AG04450 (cell line): Measurements from ENCODE around the gene TPGS1. TPM values are rescaled to one million over a fixed set of nuclear protein-coding genes. Genes with fewer than 3 reads are reported as not detected.

Experiments used
- CTCF ChIA-PET: fragments of 300-600, 350-600 bp; formaldehyde crosslinking; extraction: SDS; loops from one replicate; lab custom pipeline; 2022; ENCODE audit warnings: antibody characterized with exemption, inconsistent platforms; lab: Charles Lee
- POLR2A ChIA-PET: fragments of 350-600 bp; formaldehyde crosslinking; extraction: SDS; loops from one replicate; lab custom pipeline; 2021; ENCODE audit warnings: antibody characterized with exemption, inconsistent platforms; lab: Yijun Ruan, JAX
- DNase-seq: peaks from one replicate; pipeline ENCODE4 v3.0.0-alpha.2; 2011; ENCODE audit warnings: low read depth, low spot score
- H3K27ac ChIP-seq: one replicate; pipeline ENCODE4 v1.5.1; 2012; ENCODE audit warnings: low read depth, low read length, control low read depth
- H3K27me3 ChIP-seq: one replicate; pipeline ENCODE4 v1.6.0; 2012; ENCODE audit warnings: low read length; ENCODE audit not compliant: control insufficient read depth, insufficient read depth
- H3K4me3 ChIP-seq: 2 replicates; pipeline ENCODE4 v1.5.1; 2011; ENCODE audit warnings: mild to moderate bottlenecking, low read depth, low read length, control low read depth
- H3K9me3 ChIP-seq: 2 replicates; pipeline ENCODE4 v1.5.1; 2012; ENCODE audit warnings: low read length; ENCODE audit not compliant: control insufficient read depth, insufficient read depth
- CTCF ChIP-seq: IDR thresholded peaks from 2 replicates; pipeline ENCODE4 v1.5.1; 2011; ENCODE audit warnings: low read depth, low read length, control low read depth, inconsistent platforms
- polyA plus RNA-seq: library from polyadenylated mRNA; depleted of rRNA; stranded (reverse); fragments of >200 nt; gene quantifications from 2 replicates; pipeline ENCODE4 v1.2.3, GENCODE V29; 2011

TPGS1 gene
- polyA plus RNA-seq, 1 experiment = 2.6 TPM

GRCh38 chr19:508204-509150 lies 1.2 kb downstream of the TPGS1 start:
- peaks cover 4% of the 10 kb centered on the region; the same call in 1 of the 2 replicates for H3K9me3 ChIP-seq
- H3K4me3 ChIP-seq = peak overlapping the region; percentile 87
- TF ChIP-seq CTCF = no peak
- CTCF ChIA-PET = no interaction called here
- DNase-seq = no peak
- H3K27ac ChIP-seq = no peak overlapping the region
- POLR2A ChIA-PET = no interaction called here
- no peaks in the 10 kb centered on the region for H3K27me3 ChIP-seq

- no peaks in the 10 kb centered on the region for H3K27me3 ChIP-seq
- peak; percentile 98 for TF ChIP-seq CTCF
- ChIA-PET POLR2A (interaction anchor here (0.7 to 1.8 kb wide), 2 partner anchors 20 to 22 kb away, joined by 3 to 5 read pairs; partner anchors contain the start of gene CDC34), CTCF (interaction anchor here (0.6 to 3.1 kb wide), 10 partner anchors 11 to 470 kb away, joined by 3 to 29 read pairs (median 6); partner anchors contain the start of gene CDC34)
- H3K4me3 ChIP-seq = no peak overlapping the region
- peak overlapping the region; percentile 61 for H3K27ac ChIP-seq
- DNase-seq = peak; percentile 60
- peaks cover 4% of the 10 kb centered on the region; the same call in 1 of the 2 replicates for H3K9me3 ChIP-seq
Observed at GRCh38 chr19:510606-511100, 3.4 kb downstream of the TPGS1 start.

DNA sequence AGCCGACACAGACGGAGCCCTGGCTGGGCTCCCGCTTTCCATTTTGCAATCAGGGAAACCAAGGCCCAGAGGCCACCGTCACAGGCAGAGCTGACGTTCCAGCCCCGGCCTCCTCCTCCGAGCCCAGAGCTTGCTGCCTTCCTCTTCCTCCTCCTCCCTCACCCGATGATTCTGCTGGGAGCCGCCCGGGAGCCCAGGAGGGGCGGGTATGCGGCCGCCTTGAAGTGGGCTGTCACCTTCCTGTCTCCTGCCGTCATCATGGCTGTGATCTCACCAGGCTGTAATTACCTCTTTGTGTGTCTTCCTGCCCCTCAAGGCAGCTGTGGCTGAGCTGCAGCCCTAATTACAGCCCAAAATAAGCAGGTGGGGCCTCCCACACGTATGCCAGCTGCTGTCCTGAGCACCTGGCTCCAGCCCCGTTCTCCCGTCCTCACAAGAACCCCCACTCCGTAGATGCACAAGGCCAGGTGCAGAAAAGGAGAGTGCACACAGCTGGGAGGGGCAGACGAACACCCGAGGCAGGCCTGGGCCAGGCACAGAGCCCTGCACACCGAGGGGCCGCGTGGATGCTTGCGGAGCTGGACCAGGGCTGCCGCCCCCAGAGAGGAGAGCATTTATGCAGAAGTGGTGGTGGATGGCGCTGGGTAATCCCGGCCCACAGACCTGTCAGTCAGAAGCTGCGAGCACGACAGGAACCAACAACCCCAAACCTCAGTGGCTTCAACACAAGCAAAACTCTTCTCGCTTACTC lies 4.0 kb downstream of the TPGS1 start:
- H3K27ac ChIP-seq = peak overlapping the region; percentile 61
- no peak for DNase-seq
- POLR2A ChIA-PET = interaction anchor here (1.8 kb wide), 1 partner anchor 20 kb away, joined by 5 read pairs; the partner anchor contains the start of gene CDC34

GRCh38 chr19:512547-513365 lies 5.5 kb downstream of the TPGS1 start:
- Histone ChIP-seq H3K27ac (no peak overlapping the region), H3K27me3 (no peaks in the 10 kb centered on the region), H3K9me3 (peaks cover 4% of the 10 kb centered on the region; the same call in 1 of the 2 replicates), H3K4me3 (no peak overlapping the region)
- no peak for TF ChIP-seq CTCF
- CTCF ChIA-PET = no interaction called here
- POLR2A ChIA-PET = interaction anchor here (1.8 kb wide), 1 partner anchor 18 kb away, joined by 5 read pairs; the partner anchor contains the start of gene CDC34
- no peak for DNase-seq

More for the DNA sequence above, 4.0 kb downstream of the TPGS1 start:
- Histone ChIP-seq H3K9me3 (peaks cover 4% of the 10 kb centered on the region; the same call in 1 of the 2 replicates), H3K4me3 (no peak overlapping the region), H3K27me3 (no peaks in the 10 kb centered on the region)
- no peak for TF ChIP-seq CTCF
- CTCF ChIA-PET = interaction anchor here (0.6 to 3.1 kb wide), 9 partner anchors 10 to 469 kb away, joined by 3 to 29 read pairs (median 7); partner anchors contain the start of gene CDC34
